Measurements from ENCODE around the gene ZNF248.

GRCh38 chr10:37871568-37872251 is 14.3 kb upstream of the ZNF248 start:
- TF ChIP-seq EZH2 (IDR thresholded peaks at IDR 0.05; ENCODE audit: low read length, unreplicated experiment), result no peak
- TF ChIP-seq, protein P1, sequence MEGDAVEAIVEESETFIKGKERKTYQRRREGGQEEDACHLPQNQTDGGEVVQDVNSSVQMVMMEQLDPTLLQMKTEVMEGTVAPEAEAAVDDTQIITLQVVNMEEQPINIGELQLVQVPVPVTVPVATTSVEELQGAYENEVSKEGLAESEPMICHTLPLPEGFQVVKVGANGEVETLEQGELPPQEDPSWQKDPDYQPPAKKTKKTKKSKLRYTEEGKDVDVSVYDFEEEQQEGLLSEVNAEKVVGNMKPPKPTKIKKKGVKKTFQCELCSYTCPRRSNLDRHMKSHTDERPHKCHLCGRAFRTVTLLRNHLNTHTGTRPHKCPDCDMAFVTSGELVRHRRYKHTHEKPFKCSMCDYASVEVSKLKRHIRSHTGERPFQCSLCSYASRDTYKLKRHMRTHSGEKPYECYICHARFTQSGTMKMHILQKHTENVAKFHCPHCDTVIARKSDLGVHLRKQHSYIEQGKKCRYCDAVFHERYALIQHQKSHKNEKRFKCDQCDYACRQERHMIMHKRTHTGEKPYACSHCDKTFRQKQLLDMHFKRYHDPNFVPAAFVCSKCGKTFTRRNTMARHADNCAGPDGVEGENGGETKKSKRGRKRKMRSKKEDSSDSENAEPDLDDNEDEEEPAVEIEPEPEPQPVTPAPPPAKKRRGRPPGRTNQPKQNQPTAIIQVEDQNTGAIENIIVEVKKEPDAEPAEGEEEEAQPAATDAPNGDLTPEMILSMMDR (conservative IDR thresholded peaks at IDR 0.05; ENCODE audit: low read depth, low read length), result no peak
